Neural progenitor cell (in vitro differentiated cells): ENCODE results near the gene HES6. TPM values are rescaled to one million over a fixed set of nuclear protein-coding genes. Genes with fewer than 3 reads are reported as not detected.

Experiments used
- DNase-seq: peaks from one replicate; pipeline ENCODE4 v3.0.0-alpha.2; 2016; ENCODE audit warnings: low spot score
- H2AFZ ChIP-seq: fragments of 200-600 bp; sonication (generic); replicated peaks from 2 replicates; pipeline ENCODE4 v1.6.1; 2016; ENCODE audit warnings: antibody characterized with exemption
- H3F3A ChIP-seq: fragments of 200-600 bp; sonication (generic); 2 replicates; pipeline ENCODE4 v1.6.1; 2016; ENCODE audit warnings: antibody characterized with exemption, low read depth
- H3K27ac ChIP-seq: fragments of 200-600 bp; sonication (generic); 2 replicates; pipeline ENCODE4 v1.5.1; 2016; ENCODE audit warnings: mild to moderate bottlenecking
- H3K27me3 ChIP-seq: fragments of 200-600 bp; sonication (generic); 2 replicates; pipeline ENCODE4 v1.6.1; 2016; ENCODE audit warnings: mild to moderate bottlenecking, moderate library complexity
- H3K36me3 ChIP-seq: fragments of 200-600 bp; sonication (generic); 2 replicates; pipeline ENCODE4 v1.5.1; 2016
- H3K4me1 ChIP-seq: fragments of 200-600 bp; sonication (generic); 2 replicates; pipeline ENCODE4 v1.6.1; 2016; ENCODE audit warnings: mixed run types
- H3K4me2 ChIP-seq: fragments of 200-600 bp; sonication (generic); 2 replicates; pipeline ENCODE4 v1.6.1; 2016
- H3K4me3 ChIP-seq: fragments of 200-600 bp; sonication (generic); 2 replicates; pipeline ENCODE4 v1.5.1; 2016
- H3K79me2 ChIP-seq: fragments of 200-600 bp; sonication (generic); 2 replicates; pipeline ENCODE4 v1.6.1; 2016; ENCODE audit warnings: low read depth
- H3K9ac ChIP-seq: fragments of 200-600 bp; sonication (generic); 2 replicates; pipeline ENCODE4 v1.6.1; 2016
- H3K9me3 ChIP-seq: fragments of 200-600 bp; sonication (generic); 2 replicates; pipeline ENCODE4 v1.5.1; 2016; ENCODE audit warnings: low read depth
- H4K20me1 ChIP-seq: fragments of 200-600 bp; sonication (generic); 2 replicates; pipeline ENCODE4 v1.6.1; 2016; ENCODE audit warnings: low read depth
- H3K27ac Mint-ChIP-seq: 3 replicates; pipeline ENCODE4 v1.8.0; 2021; ENCODE audit warnings: mixed read lengths
- H3K27me3 Mint-ChIP-seq: 2 replicates; pipeline ENCODE4 v1.8.0; 2022; ENCODE audit warnings: low read depth, mild to moderate bottlenecking, inconsistent platforms, moderate library complexity, mixed read lengths; ENCODE audit not compliant: insufficient read depth
- H3K36me3 Mint-ChIP-seq: 3 replicates; pipeline ENCODE4 v1.8.0; 2021; ENCODE audit warnings: mixed read lengths
- H3K4me1 Mint-ChIP-seq: 3 replicates; pipeline ENCODE4 v1.8.0; 2021; ENCODE audit warnings: mixed read lengths
- H3K4me3 Mint-ChIP-seq: 3 replicates; pipeline ENCODE4 v1.8.0; 2021; ENCODE audit warnings: mild to moderate bottlenecking, moderate library complexity, mixed read lengths
- H3K9me3 Mint-ChIP-seq: 3 replicates; pipeline ENCODE4 v1.8.0; 2020; ENCODE audit warnings: mixed read lengths
- CTCF ChIP-seq: fragments of 200-600 bp; sonication (generic); IDR thresholded peaks from 2 replicates; pipeline ENCODE4 v1.5.1; 2017; ENCODE audit warnings: antibody characterized with exemption, mild to moderate bottlenecking
- EZH2 ChIP-seq: fragments of 200-600 bp; sonication (generic); IDR thresholded peaks from 2 replicates; pipeline ENCODE4 v1.6.1; 2017; ENCODE audit warnings: antibody characterized with exemption, mild to moderate bottlenecking, moderate library complexity
- EZH2phosphoT487 ChIP-seq: fragments of 200-600 bp; sonication (generic); IDR thresholded peaks from 2 replicates; pipeline ENCODE4 v1.6.1; 2017; ENCODE audit warnings: antibody characterized with exemption
- total RNA-seq: library from RNA; depleted of rRNA; stranded (reverse); fragments of >200 nt; gene quantifications from 2 replicates; pipeline ENCODE4 v1.2.3, GENCODE V29; 2015; ENCODE audit warnings: low replicate concordance

Gene HES6
- total RNA-seq, 1 donor from 2014 or later: 5.3 TPM

DNA sequence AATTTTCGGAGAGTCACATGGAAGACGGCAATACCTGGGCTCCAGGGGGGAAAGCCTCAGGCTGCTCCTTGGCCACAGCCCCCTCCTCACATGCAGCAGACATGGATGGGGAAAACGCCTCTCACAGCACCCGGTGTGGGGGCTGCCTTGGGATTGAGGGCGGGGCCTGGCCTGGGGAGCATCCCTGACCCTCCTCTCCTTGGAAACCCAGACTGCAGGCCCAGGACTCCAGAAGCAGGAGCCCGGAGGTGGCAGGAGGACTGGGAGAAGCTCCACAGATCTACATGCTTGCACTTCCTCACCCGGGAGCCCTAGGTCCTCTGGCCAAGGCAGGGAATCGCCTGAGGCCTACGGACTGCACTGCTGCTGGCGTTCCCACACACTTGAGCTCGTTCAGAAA, 12.1 kb upstream of the HES6 start:
- Histone ChIP-seq H2AFZ (no peak overlapping the region), H3K4me1 (no peaks in the 10 kb centered on the region), H3K9ac (no peak overlapping the region), H3K4me3 (no peak overlapping the region), H3K79me2 (no peaks in the 10 kb centered on the region), H3K36me3 (no peaks in the 10 kb centered on the region), H3K27ac (no peak overlapping the region), H3K9me3 (no peaks in the 10 kb centered on the region), H3F3A (no peaks in the 10 kb centered on the region), H3K4me2 (no peak overlapping the region), H3K27me3 (no peaks in the 10 kb centered on the region), H4K20me1 (peaks cover 6% of the 10 kb centered on the region)
- H3K4me3 Mint-ChIP-seq: no peak overlapping the region
- no peak for DNase-seq
- TF ChIP-seq EZH2: no peak
- TF ChIP-seq CTCF: no peak
- no peak for TF ChIP-seq EZH2phosphoT487
- H3K9me3 Mint-ChIP-seq: no peaks in the 10 kb centered on the region
- H3K36me3 Mint-ChIP-seq: peaks cover 13% of the 10 kb centered on the region
- H3K27ac Mint-ChIP-seq: no peak overlapping the region
- H3K4me1 Mint-ChIP-seq: peaks cover 4% of the 10 kb centered on the region
- peaks cover 2% of the 10 kb centered on the region for H3K27me3 Mint-ChIP-seq

- H3K9me3 Mint-ChIP-seq: no peaks in the 10 kb centered on the region
- H3K79me2 ChIP-seq: no peaks in the 10 kb centered on the region
- H3K27me3 Mint-ChIP-seq: peaks cover 2% of the 10 kb centered on the region
- no peak for TF ChIP-seq CTCF
- no peak overlapping the region for H2AFZ ChIP-seq
- H3K4me1 ChIP-seq: no peaks in the 10 kb centered on the region
- no peaks in the 10 kb centered on the region for H3K27me3 ChIP-seq
- no peak for DNase-seq
- H3K36me3 Mint-ChIP-seq: peaks cover 14% of the 10 kb centered on the region
- no peak overlapping the region for H3K9ac ChIP-seq
- no peak overlapping the region for H3K27ac ChIP-seq
- peaks cover 1% of the 10 kb centered on the region for H3K4me1 Mint-ChIP-seq
- H3K9me3 ChIP-seq: no peaks in the 10 kb centered on the region
- no peaks in the 10 kb centered on the region for H3K36me3 ChIP-seq
- H3K4me3 Mint-ChIP-seq: no peak overlapping the region
- H3K27ac Mint-ChIP-seq: no peak overlapping the region
- no peaks in the 10 kb centered on the region for H3F3A ChIP-seq
- H3K4me2 ChIP-seq: no peak overlapping the region
- H4K20me1 ChIP-seq: peaks cover 4% of the 10 kb centered on the region
- H3K4me3 ChIP-seq: no peak overlapping the region
Measured at GRCh38 chr2:238251331-238251730, 11.5 kb upstream of the HES6 start.

DNA sequence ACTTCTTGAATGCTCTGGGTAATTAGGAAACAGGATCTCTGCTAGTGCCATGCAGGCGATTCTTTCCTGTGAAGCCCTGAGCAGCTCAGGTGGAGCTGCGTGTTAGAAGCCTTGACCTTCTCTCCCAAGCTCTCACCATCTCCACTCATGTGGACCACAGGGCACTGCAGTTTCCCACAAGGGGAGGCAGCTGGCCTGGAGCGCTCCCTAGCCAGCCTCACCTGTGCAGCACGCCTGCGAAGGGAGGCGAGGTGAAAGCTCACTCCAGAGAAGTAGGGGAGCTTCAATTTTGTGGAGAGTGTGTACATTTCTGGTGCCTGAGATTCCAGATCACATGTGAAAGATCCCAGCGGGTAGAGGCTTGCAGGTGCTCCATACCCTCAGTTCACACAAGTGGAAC, 11.1 kb upstream of the HES6 start:
- Histone ChIP-seq H3F3A (no peaks in the 10 kb centered on the region), H3K27ac (no peak overlapping the region), H3K27me3 (no peaks in the 10 kb centered on the region), H3K9ac (no peak overlapping the region), H2AFZ (no peak overlapping the region), H3K4me1 (no peaks in the 10 kb centered on the region), H3K4me2 (no peak overlapping the region), H3K9me3 (no peaks in the 10 kb centered on the region), H3K4me3 (no peak overlapping the region), H3K79me2 (no peaks in the 10 kb centered on the region), H4K20me1 (peaks cover 2% of the 10 kb centered on the region), H3K36me3 (no peaks in the 10 kb centered on the region)
- H3K27ac Mint-ChIP-seq: no peak overlapping the region
- no peaks in the 10 kb centered on the region for H3K9me3 Mint-ChIP-seq
- DNase-seq: no peak
- peaks cover 2% of the 10 kb centered on the region for H3K27me3 Mint-ChIP-seq
- H3K4me1 Mint-ChIP-seq: no peaks in the 10 kb centered on the region
- H3K36me3 Mint-ChIP-seq: peaks cover 14% of the 10 kb centered on the region
- H3K4me3 Mint-ChIP-seq: no peak overlapping the region
- TF ChIP-seq EZH2 (no peak), CTCF (no peak), EZH2phosphoT487 (no peak)
